ENCODE measurements around the gene DAD1.
"Not testable (repeated sequence)": the region's sequence is repeated elsewhere in the genome, so short reads cannot be mapped to it uniquely, and the experiment has no call there.

Gene DAD1

DNA sequence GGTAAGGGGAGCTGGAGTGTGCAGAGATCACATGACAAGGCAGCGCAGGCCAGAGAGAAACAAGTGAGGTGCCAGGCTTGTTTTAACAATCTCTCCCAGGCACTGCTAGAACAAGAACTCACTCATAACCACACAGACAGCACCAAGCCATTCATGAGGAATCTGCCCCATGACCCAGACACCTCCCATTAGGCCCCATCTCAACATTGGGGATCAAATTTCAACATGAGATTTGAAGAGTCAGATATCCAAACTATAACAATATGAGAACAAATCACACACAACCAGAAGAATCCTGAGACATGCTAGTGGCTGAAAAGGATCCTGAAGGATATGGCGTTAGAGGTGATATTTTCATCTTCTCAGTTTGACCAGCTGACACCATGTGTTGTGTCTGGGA, 33.2 kb upstream of the DAD1 start:
- H3K9me2 ChIP-seq (ENCODE audit: low read depth, low read length): no peaks in the 10 kb centered on the region
- H3K4me3 ChIP-seq (ENCODE audit: low read depth, low read length, poor library complexity, severe bottlenecking): no peak overlapping the region
- TF ChIP-seq, protein P1, sequence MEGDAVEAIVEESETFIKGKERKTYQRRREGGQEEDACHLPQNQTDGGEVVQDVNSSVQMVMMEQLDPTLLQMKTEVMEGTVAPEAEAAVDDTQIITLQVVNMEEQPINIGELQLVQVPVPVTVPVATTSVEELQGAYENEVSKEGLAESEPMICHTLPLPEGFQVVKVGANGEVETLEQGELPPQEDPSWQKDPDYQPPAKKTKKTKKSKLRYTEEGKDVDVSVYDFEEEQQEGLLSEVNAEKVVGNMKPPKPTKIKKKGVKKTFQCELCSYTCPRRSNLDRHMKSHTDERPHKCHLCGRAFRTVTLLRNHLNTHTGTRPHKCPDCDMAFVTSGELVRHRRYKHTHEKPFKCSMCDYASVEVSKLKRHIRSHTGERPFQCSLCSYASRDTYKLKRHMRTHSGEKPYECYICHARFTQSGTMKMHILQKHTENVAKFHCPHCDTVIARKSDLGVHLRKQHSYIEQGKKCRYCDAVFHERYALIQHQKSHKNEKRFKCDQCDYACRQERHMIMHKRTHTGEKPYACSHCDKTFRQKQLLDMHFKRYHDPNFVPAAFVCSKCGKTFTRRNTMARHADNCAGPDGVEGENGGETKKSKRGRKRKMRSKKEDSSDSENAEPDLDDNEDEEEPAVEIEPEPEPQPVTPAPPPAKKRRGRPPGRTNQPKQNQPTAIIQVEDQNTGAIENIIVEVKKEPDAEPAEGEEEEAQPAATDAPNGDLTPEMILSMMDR (IDR thresholded peaks at IDR 0.05; ENCODE audit: low read length): no peak
- no peak for TF ChIP-seq EZH2 (IDR thresholded peaks at IDR 0.05; ENCODE audit: borderline replicate concordance, low read length)
- H3K4me1 ChIP-seq (ENCODE audit: insufficient read depth, low read length, severe bottlenecking): no peaks in the 10 kb centered on the region
- no peak overlapping the region for H3K9ac ChIP-seq (ENCODE audit: low read length)
- no peaks in the 10 kb centered on the region for H3K36me3 ChIP-seq (ENCODE audit: insufficient read depth, low read length)
- no peaks in the 10 kb centered on the region; the same call in 1 of the 2 replicates for H3K27me3 ChIP-seq (ENCODE audit: insufficient read depth, low read length)
- no peak overlapping the region for H3K4me2 ChIP-seq (ENCODE audit: low read length)
- H4K20me1 ChIP-seq (ENCODE audit: insufficient read depth, low read length): no peaks in the 10 kb centered on the region
- H3K27ac ChIP-seq (ENCODE audit: low read depth, low read length, poor library complexity, severe bottlenecking): no peak overlapping the region
- no peaks in the 10 kb centered on the region for H3K9me3 ChIP-seq (ENCODE audit: low read length)
- no peaks in the 10 kb centered on the region for H3K79me2 ChIP-seq (ENCODE audit: insufficient read depth, low read length)
- no peaks in the 10 kb centered on the region for H3F3A ChIP-seq (ENCODE audit: insufficient read depth, low read length)
- no peak overlapping the region for H2AFZ ChIP-seq (ENCODE audit: low read length)

DNA sequence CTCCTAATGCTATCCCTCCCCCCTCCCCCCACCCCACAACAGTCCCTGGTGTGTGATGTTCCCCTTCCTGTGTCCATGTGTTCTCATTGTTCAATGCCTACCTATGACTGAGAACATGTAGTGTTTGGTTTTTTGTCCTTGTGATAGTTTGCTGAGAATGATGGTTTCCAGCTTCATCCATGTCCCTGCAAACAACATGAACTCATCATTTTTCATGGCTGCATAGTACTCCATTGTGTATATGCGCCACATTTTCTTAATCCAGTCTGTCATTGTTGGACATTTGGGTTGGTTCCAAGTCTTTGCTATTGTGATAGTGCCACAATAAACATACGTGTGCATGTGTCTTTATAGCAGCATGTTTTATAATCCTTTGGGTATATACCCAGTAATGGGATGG, 26.7 kb upstream of the DAD1 start:
- not testable (repeated sequence) for H4K20me1 ChIP-seq (ENCODE audit: insufficient read depth, low read length); H3K9ac ChIP-seq (ENCODE audit: low read length); H2AFZ ChIP-seq (ENCODE audit: low read length); H3K9me2 ChIP-seq (ENCODE audit: low read depth, low read length); H3K9me3 ChIP-seq (ENCODE audit: low read length); H3F3A ChIP-seq (ENCODE audit: insufficient read depth, low read length); H3K27me3 ChIP-seq (ENCODE audit: insufficient read depth, low read length); H3K4me1 ChIP-seq (ENCODE audit: insufficient read depth, low read length, severe bottlenecking); H3K79me2 ChIP-seq (ENCODE audit: insufficient read depth, low read length); H3K4me2 ChIP-seq (ENCODE audit: low read length); H3K27ac ChIP-seq (ENCODE audit: low read depth, low read length, poor library complexity, severe bottlenecking); H3K4me3 ChIP-seq (ENCODE audit: low read depth, low read length, poor library complexity, severe bottlenecking); H3K36me3 ChIP-seq (ENCODE audit: insufficient read depth, low read length)

DNA sequence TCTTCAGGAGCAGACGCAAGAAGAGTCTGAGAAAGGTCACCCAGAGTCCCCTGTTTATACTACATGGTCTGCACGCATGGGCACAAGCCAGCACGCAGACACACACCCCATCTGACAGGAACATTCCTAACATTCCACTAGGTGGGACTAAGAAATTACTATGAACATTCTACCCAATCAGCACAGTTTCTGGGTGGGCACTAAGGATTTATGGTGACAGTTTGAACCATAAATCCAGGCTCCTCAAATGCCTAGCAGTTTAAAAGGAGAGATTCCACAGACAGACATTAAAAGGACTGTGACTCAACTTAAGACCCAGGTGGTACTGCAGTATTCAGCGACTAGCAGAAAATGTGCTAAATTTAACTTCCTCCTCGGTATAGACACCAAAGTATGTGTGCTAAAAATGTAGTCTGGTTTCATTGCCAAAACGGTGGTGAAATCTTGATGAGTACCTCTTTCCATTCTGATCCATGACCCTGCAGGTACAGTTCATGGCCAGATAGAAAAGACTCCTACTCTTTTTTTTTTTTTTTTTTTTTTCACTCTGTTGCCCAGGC, 25.3 kb upstream of the DAD1 start:
- no peaks in the 10 kb centered on the region for H4K20me1 ChIP-seq (ENCODE audit: insufficient read depth, low read length)
- peaks cover 5% of the 10 kb centered on the region for H3K4me1 ChIP-seq (ENCODE audit: insufficient read depth, low read length, severe bottlenecking)
- H3K9me2 ChIP-seq (ENCODE audit: low read depth, low read length): no peaks in the 10 kb centered on the region
- TF ChIP-seq EZH2 (IDR thresholded peaks at IDR 0.05; ENCODE audit: borderline replicate concordance, low read length): no peak
- TF ChIP-seq, protein P1 (IDR thresholded peaks at IDR 0.05; ENCODE audit: low read length): no peak
- H3K9me3 ChIP-seq (ENCODE audit: low read length): no peaks in the 10 kb centered on the region
- H3K27me3 ChIP-seq (ENCODE audit: insufficient read depth, low read length): no peaks in the 10 kb centered on the region
- no peaks in the 10 kb centered on the region for H3K79me2 ChIP-seq (ENCODE audit: insufficient read depth, low read length)
- no peak overlapping the region for H3K9ac ChIP-seq (ENCODE audit: low read length)
- no peak overlapping the region for H3K27ac ChIP-seq (ENCODE audit: low read depth, low read length, poor library complexity, severe bottlenecking)
- no peak overlapping the region for H3K4me2 ChIP-seq (ENCODE audit: low read length)
- no peak overlapping the region for H3K4me3 ChIP-seq (ENCODE audit: low read depth, low read length, poor library complexity, severe bottlenecking)
- H2AFZ ChIP-seq (ENCODE audit: low read length): no peak overlapping the region
- H3K36me3 ChIP-seq (ENCODE audit: insufficient read depth, low read length): peaks cover 17% of the 10 kb centered on the region; the same call in 1 of the 2 replicates
- no peaks in the 10 kb centered on the region for H3F3A ChIP-seq (ENCODE audit: insufficient read depth, low read length)

DNA sequence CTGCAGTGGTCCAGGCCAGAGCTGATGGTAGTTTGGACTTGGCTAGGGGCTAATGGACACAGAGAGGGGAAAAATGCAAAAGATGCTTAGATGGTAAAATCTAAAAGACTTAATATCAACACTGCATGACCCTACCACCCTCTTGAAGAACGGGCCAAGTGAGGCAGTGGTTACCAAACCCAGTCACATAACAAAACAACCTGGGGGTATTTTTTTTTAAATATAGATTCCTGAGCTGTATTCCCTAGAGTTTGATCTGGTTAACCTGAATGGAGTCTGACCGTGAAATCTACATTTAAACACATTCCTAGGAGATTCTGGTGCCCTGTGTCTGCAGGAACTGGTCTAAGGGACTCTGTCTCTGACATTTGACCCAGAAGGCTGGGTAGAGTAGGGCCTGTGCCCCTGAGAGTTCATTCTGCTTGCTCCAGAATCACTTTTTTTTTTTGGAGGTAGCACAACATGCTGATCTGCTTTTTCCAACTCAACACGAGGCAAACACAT, 24.8 kb upstream of the DAD1 start:
- TF ChIP-seq EZH2 (IDR thresholded peaks at IDR 0.05; ENCODE audit: borderline replicate concordance, low read length): no peak
- TF ChIP-seq, protein P1 (IDR thresholded peaks at IDR 0.05; ENCODE audit: low read length): no peak
- Histone ChIP-seq H3K4me1 (ENCODE audit: insufficient read depth, low read length, severe bottlenecking) (peaks cover 5% of the 10 kb centered on the region), H3K4me3 (ENCODE audit: low read depth, low read length, poor library complexity, severe bottlenecking) (no peak overlapping the region), H3K79me2 (ENCODE audit: insufficient read depth, low read length) (no peaks in the 10 kb centered on the region), H3K9me2 (ENCODE audit: low read depth, low read length) (no peaks in the 10 kb centered on the region), H3K4me2 (ENCODE audit: low read length) (no peak overlapping the region), H3K27me3 (ENCODE audit: insufficient read depth, low read length) (no peaks in the 10 kb centered on the region), H2AFZ (ENCODE audit: low read length) (no peak overlapping the region), H3K9me3 (ENCODE audit: low read length) (no peaks in the 10 kb centered on the region), H4K20me1 (ENCODE audit: insufficient read depth, low read length) (no peaks in the 10 kb centered on the region), H3K36me3 (ENCODE audit: insufficient read depth, low read length) (peaks cover 19% of the 10 kb centered on the region; the same call in 1 of the 2 replicates), H3F3A (ENCODE audit: insufficient read depth, low read length) (no peaks in the 10 kb centered on the region), H3K27ac (ENCODE audit: low read depth, low read length, poor library complexity, severe bottlenecking) (no peak overlapping the region), H3K9ac (ENCODE audit: low read length) (no peak overlapping the region)

All from OCI-LY1 (cell line).